Measurements from ENCODE around the gene ITPR3.

ITPR3 gene

DNA sequence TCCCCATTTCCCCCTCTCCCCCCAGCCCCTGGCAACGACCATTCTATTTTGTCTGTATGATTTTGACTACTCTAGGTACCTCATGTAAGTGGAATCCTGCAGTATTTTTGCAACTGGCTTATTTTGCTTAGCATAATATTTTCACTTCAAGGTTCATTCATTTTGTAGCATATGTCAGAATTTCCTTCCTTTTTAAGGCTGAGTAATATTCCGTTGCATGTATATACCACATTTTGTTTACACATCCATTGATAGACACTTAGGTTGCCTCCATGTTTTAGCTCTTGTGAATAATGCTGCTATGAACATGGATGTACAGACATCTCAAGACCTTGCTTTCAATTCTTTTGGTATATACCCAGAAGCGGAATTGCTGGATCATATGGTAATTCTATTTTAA, 91.8 kb downstream of the ITPR3 start:
- DNase-seq = no peak

DNA sequence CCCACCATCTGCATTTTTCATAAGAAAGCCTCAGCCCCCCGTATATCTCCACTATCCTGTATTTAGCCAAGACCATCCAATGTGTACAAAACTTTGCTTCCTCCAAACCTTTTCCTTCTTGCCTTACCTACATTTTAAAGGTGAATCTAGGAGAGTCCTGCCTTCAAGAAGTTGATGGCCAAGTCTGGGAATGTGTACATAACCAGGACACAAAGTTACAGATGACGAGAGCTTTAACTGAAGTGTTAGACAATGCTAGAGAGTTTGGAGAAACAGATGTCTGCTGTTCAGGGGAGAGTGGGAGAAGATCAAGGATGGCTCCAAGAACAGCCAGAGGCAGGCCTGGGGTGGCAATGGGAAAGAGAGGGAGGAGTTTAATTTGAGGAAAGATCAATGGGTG, 92.7 kb downstream of the ITPR3 start:
- no peak for DNase-seq

DNA sequence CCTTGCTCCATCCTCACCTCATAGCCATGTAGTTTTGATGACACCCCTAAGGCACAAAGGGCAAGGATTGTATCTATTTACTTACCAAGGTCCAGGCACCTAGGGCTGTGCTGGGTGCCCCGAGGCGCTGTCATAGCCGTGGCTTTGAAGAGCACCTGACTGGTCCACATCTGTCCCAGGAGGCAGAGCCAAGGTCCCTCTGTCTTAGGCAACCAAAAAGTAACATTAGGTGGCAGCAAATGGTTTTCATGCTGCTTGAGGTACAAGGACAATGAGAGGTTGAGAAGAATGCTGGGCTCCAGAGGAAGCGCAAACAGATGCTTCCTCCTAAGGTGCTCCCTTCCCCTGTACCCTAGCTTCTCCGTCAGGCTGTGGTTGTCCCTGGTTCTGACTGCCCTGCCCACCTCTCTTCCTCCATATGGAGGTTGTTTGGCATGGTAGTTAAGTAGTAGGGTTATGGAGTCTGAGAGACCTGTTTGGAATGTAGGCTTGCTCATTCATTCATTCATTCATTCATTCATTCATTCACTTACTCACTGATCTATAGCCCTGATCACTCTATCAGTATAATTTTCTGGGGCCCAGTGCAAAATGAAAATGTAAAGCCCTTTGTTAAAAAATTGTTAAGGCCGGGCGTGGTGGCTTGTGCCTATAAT, 93.4 kb downstream of the ITPR3 start:
- no peak for DNase-seq

DNA sequence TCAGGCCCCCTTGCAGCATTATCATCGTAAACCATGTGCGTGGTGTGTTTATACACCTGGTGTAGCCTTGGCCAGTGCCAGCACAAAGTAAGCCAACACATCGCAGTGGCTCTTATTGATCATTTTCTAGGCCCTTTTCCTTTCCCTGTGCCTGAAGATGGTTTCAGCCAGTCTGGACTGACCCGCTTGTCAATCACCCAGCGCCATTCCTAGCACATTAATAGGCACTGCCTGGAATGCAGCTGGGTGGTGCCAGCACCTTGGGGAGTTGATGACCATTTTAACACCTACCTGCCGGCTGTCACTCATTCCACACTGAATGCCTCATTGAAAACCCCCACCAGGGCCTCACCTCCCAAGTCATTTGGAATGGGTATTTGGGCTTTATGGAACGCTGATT, 95.3 kb downstream of the ITPR3 start:
- no peak for DNase-seq

DNA sequence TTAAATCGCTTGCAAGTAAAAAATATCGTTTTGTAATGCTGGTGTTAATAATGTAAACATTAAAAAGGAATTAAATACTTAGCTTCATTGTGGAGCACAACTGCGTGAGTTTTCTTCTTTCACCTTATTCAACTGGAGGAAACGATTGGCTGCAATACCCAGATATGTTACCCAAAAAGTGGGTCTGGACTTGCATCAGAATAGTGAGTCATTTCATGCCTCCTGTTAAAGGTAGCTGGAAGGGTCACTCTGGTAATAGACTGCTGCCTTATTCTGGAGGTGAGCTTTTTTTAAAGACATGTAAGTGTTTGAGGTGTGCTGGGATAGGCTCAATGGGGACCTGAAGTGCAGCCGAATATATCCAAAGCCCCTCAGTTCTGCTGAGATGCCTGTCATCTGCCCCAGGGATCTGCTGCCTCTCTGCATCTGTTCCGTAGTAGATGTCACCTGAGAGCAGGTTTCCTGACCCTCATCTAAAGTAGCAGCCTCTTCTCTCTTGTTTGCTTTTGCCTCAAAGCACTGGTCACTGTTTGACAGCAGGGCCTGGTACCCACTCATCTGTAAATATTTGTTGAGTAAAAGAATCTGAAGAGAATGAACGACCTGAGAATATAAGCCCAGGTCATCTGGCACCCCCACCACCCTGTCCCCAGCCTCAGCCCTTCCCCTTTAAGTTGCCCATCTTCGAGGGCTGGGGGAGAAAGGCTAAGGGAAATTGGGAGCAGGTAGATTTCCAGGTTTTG, 95.9 kb downstream of the ITPR3 start:
- no peak for DNase-seq

DNA sequence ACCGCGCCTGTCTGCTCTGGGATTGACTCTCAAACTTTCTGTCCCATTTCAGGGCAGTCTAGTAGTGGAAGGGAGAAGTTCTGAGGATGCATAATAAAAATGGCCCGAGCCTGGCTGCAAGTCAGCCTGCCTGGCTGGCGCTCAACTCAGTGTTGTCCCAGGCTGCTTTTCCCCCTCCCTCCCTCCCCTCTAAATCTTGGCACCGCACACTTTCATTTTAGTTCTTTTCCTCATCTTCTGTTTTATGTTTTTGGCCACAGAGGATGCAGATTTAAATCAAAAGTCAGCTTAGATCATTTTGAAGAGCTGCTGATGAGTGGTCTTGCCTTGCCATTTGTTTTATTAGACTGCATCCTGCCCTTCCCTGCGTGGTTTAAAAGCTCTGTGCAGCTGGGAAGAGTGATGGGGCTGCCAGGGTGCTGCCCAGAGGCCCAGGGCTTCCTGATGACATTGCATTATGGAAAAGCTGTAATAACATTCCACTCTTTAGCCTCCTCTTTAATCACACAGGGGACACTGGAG, 96.9 kb downstream of the ITPR3 start:
- DNase-seq = peak in 3 of 51 donors; percentile 8 to 17 (median 16)

DNA sequence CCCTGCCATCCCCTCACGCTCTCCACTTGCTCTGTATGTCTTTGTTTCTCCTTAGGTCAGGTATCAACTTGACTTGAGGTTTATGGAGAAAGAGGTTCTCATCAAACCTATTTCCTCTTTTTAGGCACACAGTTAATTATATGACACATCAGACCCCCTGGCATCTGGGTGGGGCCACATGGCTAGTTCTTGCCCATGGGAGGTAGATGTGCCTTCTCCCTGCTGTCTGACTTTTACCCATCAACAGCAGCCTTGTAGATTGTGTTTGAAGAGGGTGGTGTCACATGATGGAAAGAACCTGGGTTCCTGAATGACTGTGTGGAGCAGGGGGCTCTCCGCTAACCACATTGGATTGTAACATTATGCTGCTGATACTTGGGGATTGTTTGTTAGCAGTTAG, 97.6 kb downstream of the ITPR3 start:
- no peak for DNase-seq

DNA sequence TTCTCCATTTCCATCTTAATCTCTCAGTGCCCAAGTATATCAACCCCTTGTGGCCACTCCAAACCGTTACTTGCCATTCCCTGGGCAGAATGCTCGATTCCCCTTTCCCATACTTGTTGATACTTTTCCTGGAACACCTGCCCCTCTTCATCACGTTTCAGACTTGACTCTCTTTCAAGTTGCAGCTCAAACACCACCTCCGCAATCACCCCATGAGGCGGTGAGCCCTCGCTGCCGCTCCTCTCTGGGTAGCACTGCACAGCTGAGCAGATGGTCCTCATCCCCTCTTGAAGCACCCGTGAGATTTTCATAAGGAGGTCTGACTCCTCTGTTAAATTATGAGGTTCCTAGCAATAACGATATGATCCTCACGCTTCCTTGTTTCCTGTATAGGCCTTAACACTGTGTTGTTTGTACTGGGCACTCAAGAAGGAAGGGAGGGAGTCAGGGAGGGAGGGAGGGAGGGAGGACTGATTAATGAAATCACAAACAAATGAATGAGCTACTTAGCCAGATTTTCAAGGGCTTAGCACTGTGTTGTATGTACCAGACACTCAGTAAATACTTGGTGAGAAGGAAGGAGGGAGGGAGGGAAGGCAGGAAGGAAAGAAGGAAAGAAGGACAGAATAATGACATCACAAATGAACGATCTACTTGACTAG, 98.3 kb downstream of the ITPR3 start:
- DNase-seq = no peak

DNA sequence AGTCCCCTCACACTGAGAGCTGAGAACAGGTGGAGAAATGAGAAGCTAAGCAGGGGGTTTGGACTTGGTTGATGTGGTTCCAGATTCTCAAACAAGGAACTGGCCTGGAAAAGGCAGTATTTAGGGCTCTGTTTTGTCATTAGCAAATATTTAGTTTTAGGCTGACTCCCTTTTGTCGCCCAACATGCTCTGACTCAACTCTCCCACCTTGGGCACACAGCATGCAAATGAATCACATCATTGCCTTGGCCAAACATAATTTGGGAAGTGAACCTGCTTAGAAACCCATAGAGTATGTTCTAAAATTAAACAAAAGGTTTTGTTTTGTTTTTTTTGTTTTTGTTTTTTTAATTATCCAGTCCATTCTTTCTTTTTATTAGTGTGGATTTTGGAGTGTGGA, 99.9 kb downstream of the ITPR3 start:
- no peak for DNase-seq

DNA sequence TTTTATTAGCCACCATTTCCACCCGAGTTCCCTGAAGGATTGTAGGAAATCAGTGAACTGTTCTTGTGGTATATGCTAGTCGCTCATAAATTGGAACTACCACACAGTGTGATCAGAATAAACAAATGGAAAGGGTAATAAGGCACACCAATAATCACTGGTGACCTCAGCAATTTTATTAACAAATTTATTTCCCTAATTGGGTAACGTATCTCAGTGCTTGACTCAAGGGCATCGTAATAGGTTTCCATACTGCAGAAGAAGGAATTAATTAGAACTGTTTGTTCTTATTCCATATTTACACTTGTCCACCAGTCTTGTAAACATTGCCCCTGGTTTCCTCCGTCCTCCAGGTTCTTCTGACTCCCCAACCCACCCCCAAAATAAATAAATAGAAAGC, 100.4 kb downstream of the ITPR3 start:
- no peak for DNase-seq

DNA sequence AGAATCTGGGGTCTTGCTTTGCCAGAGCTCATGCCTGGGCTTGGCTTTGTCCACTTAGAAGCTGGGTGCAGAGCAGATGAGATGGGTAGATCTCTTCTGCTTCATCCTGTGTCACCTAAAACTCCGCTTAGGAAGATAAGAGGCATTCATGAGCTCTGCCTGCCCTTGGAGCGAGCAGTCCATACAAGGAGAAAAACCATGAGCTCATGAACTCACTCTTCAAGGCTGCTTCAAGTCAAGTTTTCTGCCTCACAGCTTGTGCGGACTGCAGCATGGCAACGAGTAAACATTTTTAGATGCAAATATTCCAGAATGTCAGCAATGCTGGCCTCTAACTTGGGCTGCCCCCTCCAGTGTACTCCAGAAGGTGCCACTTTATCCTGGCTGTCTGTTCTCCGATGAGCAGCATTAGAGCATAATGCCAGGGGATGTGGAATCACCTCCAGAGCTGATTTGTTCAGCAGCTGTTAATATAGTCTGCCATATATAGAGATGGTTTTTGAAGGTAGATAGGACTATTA, 101.0 kb downstream of the ITPR3 start:
- DNase-seq = no peak

DNA sequence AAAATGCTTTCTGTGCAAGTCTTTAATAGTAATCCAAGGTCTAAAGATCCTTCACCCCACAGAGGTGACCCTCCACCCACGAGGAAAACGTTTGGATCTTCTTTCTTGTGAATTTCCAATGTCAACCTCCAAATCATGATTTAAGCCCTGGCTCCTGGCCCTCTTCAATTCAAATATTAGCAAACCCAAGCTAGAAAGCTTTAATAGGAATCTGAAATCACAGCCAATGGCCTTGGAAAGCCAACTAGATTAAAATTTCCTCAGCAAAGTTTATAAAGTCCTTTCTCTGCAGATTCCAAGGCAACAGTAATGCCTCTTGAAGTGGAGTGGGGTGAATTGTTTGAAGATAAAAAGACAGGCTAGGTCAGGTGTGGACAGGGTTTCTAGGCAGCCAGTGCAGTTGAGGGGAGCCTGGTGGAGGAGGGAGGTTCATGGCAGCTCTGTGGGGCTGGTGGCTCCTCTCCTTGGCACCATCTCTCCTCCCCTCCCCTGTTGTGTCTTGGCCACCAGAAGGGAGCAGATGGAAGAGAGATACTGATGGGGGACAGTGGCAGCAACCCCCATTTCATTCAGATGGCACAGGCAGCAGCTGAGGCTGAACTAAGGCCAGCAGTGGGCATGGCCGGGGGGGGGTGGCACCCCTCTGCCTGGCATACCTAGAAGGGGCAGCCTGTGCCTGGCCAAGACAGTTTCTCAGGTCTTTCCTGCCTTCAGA, 102.4 kb downstream of the ITPR3 start:
- no peak for DNase-seq

DNA sequence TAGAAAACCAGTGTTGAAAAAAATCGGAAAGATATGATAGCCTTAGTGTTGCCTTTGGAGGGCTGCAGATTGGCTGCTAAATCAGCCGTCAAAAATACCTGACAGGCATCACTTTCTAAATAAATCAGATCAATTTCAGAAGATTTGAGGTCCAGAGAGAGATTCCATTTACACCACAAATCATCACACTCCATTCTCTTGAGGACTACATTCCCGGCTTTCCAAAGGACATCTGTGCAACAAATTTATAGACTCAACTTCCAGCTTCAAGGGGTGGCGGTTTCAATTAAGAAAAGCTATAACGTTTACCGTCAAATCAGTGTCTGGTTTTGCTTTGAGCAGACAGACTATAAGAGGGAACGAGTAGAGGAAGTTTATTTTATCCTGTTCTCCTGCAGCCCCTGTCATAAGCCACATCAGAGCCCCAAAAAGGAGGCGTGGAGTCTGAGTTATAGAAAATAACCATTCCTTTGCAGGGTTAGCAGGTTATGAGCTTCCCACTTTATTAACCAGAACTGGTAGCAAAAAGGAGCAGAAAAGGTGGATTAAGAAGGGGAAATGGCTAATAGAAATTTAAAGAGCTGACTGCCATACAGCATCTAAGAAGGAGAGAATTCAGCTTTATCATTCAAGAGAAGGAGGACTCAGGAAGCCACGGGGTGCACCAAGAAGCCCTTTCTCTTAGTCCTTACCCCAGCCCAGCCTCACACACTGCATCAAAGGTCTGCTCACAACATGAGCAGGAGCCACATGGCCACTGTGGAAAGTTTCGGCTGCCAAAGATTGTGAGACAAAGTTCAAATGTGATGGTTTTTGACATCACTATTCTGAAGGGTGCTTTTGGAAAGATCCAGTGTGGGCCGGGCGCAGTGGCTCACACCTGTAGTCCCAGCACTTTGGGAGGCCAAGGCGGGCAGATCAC, 103.2 kb downstream of the ITPR3 start:
- no peak for DNase-seq

DNA sequence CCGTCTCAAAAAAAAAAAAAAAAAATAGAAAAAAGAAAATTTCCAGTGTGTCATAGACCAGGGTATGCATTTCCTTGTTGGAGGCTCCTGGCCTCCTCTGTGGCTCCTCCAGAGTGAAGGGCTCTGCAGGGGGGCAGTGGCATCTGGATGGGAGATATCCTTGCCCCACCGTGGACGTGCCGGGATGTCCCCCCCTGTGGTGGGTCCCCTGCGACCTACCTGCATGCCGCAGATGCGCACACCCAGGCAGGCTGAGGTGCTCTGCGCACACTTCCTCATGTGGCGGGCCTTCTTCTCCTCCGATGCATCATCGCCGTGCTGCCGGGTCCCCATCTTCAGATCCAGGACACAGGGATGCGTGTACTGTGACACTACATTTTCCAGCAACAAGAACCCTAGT, 104.1 kb downstream of the ITPR3 start:
- no peak for DNase-seq

DNA sequence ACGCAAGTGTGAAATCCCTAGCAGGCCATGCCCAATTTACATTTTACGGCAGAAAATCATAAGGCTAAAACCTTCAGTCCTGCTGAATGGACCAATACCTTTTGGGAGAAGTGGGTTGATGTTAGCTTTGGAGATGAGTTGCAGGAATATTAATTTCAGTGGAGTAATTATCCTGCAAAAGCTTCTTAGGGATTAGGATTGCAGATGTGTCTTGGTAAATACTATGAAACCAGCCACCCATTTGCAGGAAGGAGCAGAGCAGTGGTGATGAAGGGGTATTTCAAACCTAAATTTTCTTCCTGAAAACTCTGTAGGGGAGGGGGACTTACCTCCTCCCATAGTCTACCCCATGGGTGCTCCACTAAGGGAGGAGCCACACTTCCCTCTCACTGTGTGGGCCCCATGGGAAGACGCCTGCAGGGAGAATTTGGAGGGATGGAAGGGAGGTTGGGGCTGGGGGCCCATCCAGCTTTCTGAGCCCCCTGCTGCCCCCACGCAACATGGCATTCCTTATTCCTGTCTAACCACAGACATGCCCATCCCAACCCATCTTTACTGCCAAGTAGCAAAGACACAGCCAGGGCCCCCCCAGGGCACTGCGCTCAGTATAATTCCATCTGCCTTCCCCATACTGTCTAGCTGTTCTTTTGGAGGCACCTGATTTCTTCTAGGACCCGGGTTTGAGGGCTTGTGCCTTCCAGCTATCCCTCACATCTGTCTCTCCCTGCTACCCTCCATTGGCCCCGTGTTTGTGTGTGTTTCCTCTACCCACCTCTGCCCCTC, 105.0 kb downstream of the ITPR3 start:
- no peak for DNase-seq

DNA sequence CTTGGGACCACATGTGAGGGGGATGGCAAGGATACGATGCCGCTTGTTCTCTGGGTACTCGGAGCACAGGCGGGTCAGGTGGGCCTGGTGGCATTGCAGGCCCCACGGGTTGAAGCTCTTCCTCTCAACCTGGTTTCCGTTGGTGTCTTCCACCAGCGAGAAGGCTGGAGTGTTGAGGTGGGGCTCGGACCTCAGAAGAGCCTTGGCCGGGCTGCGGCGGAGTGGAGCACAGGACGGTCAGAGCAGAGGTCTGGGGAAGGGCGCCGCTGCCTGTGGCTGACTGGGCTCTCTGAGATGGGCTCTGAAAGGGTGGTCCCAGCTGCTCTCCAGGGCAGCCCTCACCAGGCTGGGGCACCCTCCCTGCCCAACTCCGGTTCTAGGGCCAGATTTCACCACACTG, 105.6 kb downstream of the ITPR3 start:
- DNase-seq = no peak

DNA sequence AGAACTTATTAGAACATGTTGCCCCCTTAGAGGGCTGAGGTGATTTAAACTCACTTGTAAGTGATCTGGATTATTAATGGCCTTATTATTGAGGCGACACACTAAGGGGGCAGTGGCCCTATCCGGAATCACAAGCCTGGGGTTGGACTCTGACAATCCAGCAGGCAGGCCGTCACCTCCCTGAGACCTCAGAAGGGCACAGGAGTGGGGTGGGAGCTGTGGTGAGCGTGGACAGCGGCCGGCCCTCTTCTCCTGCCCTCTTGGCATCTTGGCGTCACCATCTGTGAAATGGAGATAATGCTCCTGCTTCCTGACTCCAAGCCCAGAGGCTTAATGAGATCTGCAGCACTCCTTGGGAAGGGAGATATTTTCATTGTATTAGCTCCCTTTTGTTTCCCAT, 106.0 kb downstream of the ITPR3 start:
- no peak for DNase-seq

DNA sequence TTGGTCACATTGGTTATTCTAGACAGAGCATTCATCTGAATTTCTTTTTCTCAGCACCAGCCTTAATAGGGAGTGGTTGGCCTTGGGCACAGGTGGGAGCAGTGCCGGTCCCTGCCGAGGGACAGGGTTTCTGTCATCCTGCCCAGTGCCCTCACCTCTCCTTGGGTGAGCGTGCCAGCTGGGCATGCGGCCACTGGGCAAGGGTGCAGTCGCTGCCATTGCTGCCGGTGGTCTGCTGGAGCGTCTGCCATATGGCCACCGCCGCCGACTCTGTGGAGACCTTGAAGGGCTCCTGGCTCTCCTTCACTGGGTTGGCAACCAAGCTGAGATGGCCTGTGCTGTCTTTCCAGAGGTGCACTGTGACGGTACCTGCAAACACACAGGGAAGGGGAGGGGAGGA, 106.8 kb downstream of the ITPR3 start:
- DNase-seq = peak in 3 of 51 donors; percentile 20 to 29 (median 21)

DNA sequence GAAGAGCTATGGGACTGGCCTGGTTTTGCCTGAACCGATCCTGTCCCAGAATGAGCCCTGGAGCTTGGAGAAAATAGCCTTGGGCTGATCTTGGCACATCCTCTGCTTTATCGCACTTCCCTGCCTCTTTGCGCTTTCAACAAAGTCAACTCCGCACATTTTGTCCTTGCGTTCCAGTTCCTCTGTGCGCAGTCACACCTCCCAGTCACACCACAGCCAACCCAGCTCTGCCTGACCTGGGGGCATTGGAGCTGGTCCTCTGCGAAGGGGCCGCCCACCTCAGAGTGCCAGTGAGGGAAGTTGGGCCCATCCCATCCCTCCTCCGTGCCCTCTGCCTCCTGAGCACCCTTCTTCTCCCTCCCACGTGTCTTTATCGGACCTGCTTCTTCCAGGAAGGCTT, 107.3 kb downstream of the ITPR3 start:
- DNase-seq = no peak

DNA sequence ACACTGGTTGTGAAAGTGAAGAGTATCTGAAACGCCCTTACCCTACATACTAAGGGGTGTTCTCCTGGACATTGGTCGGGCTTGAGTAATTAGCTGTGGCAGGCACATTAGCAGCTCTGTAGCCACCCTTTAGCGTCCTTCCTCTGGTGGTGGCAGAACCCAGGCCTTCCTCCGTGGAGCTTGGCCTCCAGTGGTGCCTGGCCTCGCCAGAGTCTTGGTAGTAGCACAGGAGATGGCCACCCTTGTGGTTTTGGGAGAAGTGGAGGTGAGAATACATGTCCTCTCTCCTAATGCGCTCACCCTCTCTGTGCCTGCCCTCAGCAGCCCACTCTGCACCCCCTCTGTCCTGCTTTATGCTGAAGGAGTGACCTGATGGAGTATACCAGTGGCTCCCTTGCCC, 107.9 kb downstream of the ITPR3 start:
- DNase-seq = no peak
